Measurements from ENCODE around the gene TNXB. TPM values are rescaled to one million over a fixed set of nuclear protein-coding genes. Genes with fewer than 3 reads are reported as not detected.

TNXB gene
- total and polyA plus RNA-seq, 9 of the 15 experiments (the other 6 are each of a cell fraction or from before 2014, with no cell fraction given), result 0.14 to 28.1 (median 12.4) TPM

GRCh38 chr6:32079566-32080290 lies 29.4 kb downstream of the TNXB start:
- Histone ChIP-seq H3K27ac (ENCODE audit: extremely low read depth, low read depth, low read length) (no peak overlapping the region), H4K20me1 (replicated peaks; ENCODE audit: control insufficient read depth, insufficient read depth, low read length) (peaks cover 4% of the 10 kb centered on the region; the same call in 1 of the 2 replicates), H3K4me3 (no peak overlapping the region), H3K9me3 (replicated peaks; ENCODE audit: control insufficient read depth, insufficient read depth, low read depth, low read length) (no peaks in the 10 kb centered on the region), H3K79me2 (ENCODE audit: control insufficient read depth, insufficient read depth, low read length) (no peaks in the 10 kb centered on the region), H3K4me2 (ENCODE audit: insufficient read depth, low read length) (no peak overlapping the region), H3K36me3 (ENCODE audit: control insufficient read depth, insufficient read depth, low read length) (no peaks in the 10 kb centered on the region), H3K4me1 (replicated peaks in 1 of 2; ENCODE audit: control insufficient read depth in 2 of 2, insufficient read depth in 2 of 2, low read length in 2 of 2) (peaks cover 11 to 22% of the 10 kb centered on the region in 2 experiments), H3K27me3 (ENCODE audit: control insufficient read depth in 2 of 2, insufficient read depth in 2 of 2, low read length in 2 of 2) (peaks cover 16 to 45% of the 10 kb centered on the region in 2 experiments; a peak in 4 of 5 replicates), H3K9me1 (ENCODE audit: control insufficient read depth, insufficient read depth, low read length) (no peaks in the 10 kb centered on the region), H3K9ac (ENCODE audit: insufficient read depth in 1 of 2, low read depth in 2 of 2, low read length in 2 of 2) (no peak overlapping the region), H2AFZ (ENCODE audit: low read depth, low read length) (no peak overlapping the region)
- DNase-seq (ENCODE audit: extremely low read depth in 1 of 4, low spot score in 3 of 4) (no peak), ATAC-seq (no peak), FAIRE-seq (no peak)
- no TSS peak for BruUV-seq (replicated peaks)
- TF ChIP-seq USF1 (CRISPR knock-in tag; IDR thresholded peaks at IDR 0.05), result no peak
- no peak for TF ChIP-seq CAMTA2 (CRISPR knock-in tag; conservative IDR thresholded peaks at IDR 0.05)
- ChIA-PET POLR2A (interaction anchor here (0.6 kb wide), 1 partner anchor 100 kb away, joined by 3 read pairs; no protein-coding TSS in a partner anchor), CTCF (ENCODE audit: low intra/inter-chr PET ratio) (no interaction called here)
- in situ Hi-C loops (cut with MboI) (no loop called here), intact Hi-C loops (cut with micrococcal nuclease) (no loop called here)
- WGBS (ENCODE audit: insufficient coverage, low coverage, missing lambda C conversion rate), result 23% methylated on average over 3 of the region's 7 CpGs

GRCh38 chr6:32076321-32076809 lies 32.8 kb downstream of the TNXB start:
- Histone ChIP-seq H3K4me1 (replicated peaks in 1 of 2; ENCODE audit: control insufficient read depth in 2 of 2, insufficient read depth in 2 of 2, low read length in 2 of 2) (peaks cover 9 to 11% of the 10 kb centered on the region in 2 experiments), H3K4me3 (no peak overlapping the region), H3K27me3 (ENCODE audit: control insufficient read depth in 2 of 2, insufficient read depth in 2 of 2, low read length in 2 of 2) (peaks cover 31 to 48% of the 10 kb centered on the region in 2 experiments), H3K4me2 (ENCODE audit: insufficient read depth, low read length) (no peak overlapping the region), H2AFZ (ENCODE audit: low read depth, low read length) (no peak overlapping the region), H3K27ac (ENCODE audit: extremely low read depth, low read depth, low read length) (no peak overlapping the region), H3K9ac (ENCODE audit: insufficient read depth in 1 of 2, low read depth in 2 of 2, low read length in 2 of 2) (no peak overlapping the region), H3K9me1 (ENCODE audit: control insufficient read depth, insufficient read depth, low read length) (no peaks in the 10 kb centered on the region), H3K9me3 (replicated peaks; ENCODE audit: control insufficient read depth, insufficient read depth, low read depth, low read length) (no peaks in the 10 kb centered on the region), H3K79me2 (ENCODE audit: control insufficient read depth, insufficient read depth, low read length) (no peaks in the 10 kb centered on the region), H4K20me1 (replicated peaks; ENCODE audit: control insufficient read depth, insufficient read depth, low read length) (no peaks in the 10 kb centered on the region), H3K36me3 (ENCODE audit: control insufficient read depth, insufficient read depth, low read length) (no peaks in the 10 kb centered on the region)
- in situ Hi-C loops (cut with MboI), result no loop called here
- DNase-seq (ENCODE audit: extremely low read depth in 1 of 4, low spot score in 3 of 4), result no peak
- ChIA-PET POLR2A (interaction anchor here (0.6 to 1.6 kb wide), 4 partner anchors 8 to 621 kb away, joined by 3 read pairs; no protein-coding TSS in a partner anchor), CTCF (ENCODE audit: low intra/inter-chr PET ratio) (no interaction called here)
- intact Hi-C loops (cut with micrococcal nuclease), result no loop called here
- FAIRE-seq, result no peak
- no TSS peak for BruUV-seq (replicated peaks)
- 13% methylated on average over 11 of the region's 12 CpGs for WGBS (ENCODE audit: insufficient coverage, low coverage, missing lambda C conversion rate)
- ATAC-seq, result no peak
- no peak for TF ChIP-seq ZNF407 (IDR thresholded peaks at IDR 0.05; ENCODE audit: low read depth)
- TF ChIP-seq TEAD1 (CRISPR knock-in tag; IDR thresholded peaks at IDR 0.05), result no peak
- TF ChIP-seq SP2 (IDR thresholded peaks at IDR 0.05; ENCODE audit: extremely low read depth, low read depth, low read length, poor library complexity, severe bottlenecking), result no peak

Measured in K562 (cell line).